ENCODE data around the gene FUCA1.

DNA sequence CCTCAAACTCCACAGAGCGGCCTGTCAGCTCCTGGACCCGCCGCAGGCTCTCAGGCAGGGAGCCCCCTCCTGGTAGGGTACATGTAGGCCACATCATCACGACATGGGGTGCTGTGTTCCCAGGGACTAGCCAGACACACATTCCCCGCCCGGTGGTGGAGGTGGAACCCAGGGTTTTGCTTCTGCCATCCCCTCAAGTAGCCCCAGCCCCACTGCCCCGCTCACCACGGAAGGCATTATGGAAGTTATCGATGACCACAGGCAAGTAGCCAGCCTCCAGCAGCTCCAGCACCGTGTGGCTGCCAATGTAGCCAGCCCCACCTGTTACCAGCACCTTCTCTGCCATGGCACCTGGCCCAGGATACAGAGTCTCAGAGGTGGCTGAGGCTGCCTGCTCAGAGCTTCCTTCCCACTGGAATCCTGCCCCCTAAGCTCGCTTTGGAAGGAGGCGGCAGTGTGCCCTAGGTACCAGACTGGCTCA is 69.4 kb downstream of the FUCA1 start:
- TF ChIP-seq, protein P1, sequence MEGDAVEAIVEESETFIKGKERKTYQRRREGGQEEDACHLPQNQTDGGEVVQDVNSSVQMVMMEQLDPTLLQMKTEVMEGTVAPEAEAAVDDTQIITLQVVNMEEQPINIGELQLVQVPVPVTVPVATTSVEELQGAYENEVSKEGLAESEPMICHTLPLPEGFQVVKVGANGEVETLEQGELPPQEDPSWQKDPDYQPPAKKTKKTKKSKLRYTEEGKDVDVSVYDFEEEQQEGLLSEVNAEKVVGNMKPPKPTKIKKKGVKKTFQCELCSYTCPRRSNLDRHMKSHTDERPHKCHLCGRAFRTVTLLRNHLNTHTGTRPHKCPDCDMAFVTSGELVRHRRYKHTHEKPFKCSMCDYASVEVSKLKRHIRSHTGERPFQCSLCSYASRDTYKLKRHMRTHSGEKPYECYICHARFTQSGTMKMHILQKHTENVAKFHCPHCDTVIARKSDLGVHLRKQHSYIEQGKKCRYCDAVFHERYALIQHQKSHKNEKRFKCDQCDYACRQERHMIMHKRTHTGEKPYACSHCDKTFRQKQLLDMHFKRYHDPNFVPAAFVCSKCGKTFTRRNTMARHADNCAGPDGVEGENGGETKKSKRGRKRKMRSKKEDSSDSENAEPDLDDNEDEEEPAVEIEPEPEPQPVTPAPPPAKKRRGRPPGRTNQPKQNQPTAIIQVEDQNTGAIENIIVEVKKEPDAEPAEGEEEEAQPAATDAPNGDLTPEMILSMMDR (conservative IDR thresholded peaks at IDR 0.05 in 1 of 2, IDR thresholded peaks at IDR 0.05 in 1 of 2; ENCODE audit: extremely low read depth in 1 of 2, insufficient read depth in 1 of 2, low read depth in 1 of 2, low read length in 2 of 2) = no peak
- TF ChIP-seq EZH2 (IDR thresholded peaks at IDR 0.05; ENCODE audit: borderline replicate concordance, low read length) = no peak
